ENCODE data around the gene NFIX.
"Not testable (repeated sequence)": the region's sequence is repeated elsewhere in the genome, so short reads cannot be mapped to it uniquely, and the experiment has no call there.

NFIX gene

DNA sequence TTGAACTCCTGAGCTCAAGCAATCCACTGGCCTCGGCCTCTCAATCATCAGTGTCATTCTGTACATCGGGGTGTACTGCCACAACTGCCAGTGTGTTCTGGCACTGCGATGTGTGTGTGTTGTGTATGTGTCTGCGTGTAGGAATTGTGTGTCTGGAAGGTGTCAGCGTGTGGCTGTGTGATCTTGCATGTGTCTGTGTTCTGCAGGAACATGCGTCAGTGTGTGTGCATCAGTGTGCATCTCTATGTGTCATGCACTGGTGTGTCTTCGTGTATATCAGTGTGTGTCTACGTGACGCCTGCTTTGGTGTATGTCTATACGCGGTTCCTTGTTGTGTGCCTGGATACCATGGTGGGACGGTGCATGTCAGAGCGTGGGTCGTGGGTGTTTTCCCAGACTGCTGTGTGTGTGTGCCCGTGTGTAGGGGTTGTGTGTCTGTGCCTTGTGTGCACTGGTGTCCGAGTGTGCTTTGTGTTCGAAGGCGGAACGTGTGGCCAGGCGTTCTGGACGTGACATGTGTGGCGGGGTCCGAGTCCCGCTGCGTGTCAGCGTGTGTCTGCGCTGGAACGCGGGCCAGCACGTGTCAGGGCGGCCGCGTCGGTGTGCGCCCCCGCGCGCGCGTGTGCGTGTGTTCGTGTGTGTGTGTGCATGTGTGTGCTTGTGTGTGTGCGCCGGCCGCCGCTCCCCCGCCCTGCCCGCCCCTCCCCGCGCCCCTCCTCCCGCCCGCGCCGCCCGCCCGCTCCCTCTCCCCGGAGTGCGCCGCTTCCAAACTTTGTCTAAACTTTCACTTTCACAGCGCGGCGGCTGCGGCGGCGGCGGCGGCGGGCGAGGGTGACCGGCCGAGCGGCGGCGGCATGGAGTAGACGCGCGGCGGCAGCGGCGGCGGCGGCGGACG, at the start of gene NFIX:
TSS of gene NFIX (plus strand) at position 775 of the 895 bp plus-strand sequence. CDS start 363 bp downstream, outside the sequence.
- peak; percentile 74 to 89 (median 81) for DNase-seq

DNA sequence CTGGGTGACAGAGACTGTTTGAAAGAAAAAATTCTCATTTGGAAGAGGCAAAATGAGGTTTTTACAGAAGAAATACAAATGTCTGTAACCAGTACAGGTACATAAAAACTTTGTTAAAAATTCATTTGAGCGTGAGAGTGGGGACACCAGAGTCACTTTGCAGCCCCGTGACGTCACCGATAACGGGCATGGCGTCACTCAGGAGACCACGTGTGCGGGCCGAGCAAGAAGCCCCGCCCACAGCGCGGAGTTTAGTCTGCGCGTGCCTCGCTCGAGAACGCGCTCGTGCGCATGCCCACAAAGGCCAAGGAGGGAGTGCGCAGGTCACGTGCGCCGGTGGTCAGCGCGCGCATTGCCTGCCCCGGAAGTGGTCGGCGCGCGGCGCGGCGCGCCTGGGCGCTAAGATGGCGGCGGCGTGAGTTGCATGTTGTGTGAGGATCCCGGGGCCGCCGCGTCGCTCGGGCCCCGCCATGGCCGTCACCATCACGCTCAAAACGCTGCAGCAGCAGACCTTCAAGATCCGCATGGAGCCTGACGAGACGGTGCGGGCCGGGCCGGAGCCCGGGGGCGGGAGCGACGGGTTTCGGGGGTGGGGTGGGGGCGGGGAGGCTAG, 49.7 kb upstream of the NFIX start, which contains the start of gene RAD23A:
TSS of gene RAD23A (plus strand) at position 384 of the 613 bp plus-strand sequence. CDS start at position 471, 87 bp downstream.
- DNase-seq, result peak; percentile 100

DNA sequence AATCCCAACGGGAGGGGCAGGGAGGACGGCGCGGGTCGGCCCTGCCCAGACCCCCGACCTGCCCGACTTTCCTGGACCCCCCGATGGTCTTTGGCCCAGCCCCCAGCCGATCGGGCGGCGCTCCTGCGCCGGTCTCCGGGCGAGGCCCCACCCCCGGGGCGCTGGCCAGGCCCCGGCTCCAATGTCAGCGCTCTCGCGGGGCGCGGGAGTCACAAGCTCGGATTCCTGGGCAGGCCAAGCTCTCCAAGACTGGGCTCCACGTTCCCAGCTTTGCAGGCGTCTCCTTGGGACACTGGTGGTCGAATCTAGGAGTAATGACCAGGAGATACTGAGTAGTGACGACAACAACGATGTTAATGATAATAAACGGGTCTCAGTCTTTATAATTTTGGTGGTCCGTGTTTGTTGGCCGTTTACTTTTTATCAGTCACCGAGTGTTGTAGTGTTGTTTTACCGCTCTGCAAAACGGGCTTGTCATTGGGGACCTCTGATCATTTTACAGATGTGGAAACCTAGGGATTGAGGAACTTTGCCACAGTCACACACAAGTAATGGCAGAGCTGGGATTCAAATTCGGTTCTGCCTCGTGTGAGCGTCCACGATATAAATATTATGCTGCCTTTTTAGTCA, 49.1 kb upstream of the NFIX start:
- DNase-seq, result peak; percentile 74 to 88 (median 77)

GRCh38 chr19:12946731-12947496, 48.4 kb upstream of the NFIX start:
- no peak for DNase-seq

DNA sequence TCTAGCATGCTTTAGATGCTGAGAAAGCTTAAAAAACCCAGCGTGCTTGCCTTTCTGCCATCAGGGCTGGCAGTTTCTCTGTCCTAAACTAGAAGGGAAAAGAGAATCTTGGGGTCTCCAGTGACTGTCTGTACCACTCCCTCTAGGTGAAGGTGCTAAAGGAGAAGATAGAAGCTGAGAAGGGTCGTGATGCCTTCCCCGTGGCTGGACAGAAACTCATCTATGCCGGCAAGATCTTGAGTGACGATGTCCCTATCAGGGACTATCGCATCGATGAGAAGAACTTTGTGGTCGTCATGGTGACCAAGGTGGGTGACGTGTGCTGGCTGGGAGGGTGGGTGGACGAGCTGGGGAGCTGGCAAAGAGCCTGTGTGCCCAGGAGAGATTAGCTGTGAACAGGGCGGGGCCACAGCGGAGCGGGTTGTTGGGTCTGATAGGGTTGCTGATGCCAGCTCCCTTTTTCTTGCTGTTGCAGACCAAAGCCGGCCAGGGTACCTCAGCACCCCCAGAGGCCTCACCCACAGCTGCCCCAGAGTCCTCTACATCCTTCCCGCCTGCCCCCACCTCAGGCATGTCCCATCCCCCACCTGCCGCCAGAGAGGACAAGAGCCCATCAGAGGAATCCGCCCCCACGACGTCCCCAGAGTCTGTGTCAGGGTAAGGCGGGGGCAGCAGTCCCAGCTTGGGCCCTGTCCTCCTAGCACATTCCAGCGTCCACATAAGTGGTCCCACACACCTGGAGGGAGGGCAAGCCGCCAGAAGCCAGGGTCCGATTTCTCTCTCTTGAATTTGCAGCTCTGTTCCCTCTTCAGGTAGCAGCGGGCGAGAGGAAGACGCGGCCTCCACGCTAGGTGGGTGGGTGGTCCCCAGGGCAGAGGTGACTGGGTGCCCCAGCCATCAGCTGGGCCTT, 47.3 kb upstream of the NFIX start:
- DNase-seq, result no peak

DNA sequence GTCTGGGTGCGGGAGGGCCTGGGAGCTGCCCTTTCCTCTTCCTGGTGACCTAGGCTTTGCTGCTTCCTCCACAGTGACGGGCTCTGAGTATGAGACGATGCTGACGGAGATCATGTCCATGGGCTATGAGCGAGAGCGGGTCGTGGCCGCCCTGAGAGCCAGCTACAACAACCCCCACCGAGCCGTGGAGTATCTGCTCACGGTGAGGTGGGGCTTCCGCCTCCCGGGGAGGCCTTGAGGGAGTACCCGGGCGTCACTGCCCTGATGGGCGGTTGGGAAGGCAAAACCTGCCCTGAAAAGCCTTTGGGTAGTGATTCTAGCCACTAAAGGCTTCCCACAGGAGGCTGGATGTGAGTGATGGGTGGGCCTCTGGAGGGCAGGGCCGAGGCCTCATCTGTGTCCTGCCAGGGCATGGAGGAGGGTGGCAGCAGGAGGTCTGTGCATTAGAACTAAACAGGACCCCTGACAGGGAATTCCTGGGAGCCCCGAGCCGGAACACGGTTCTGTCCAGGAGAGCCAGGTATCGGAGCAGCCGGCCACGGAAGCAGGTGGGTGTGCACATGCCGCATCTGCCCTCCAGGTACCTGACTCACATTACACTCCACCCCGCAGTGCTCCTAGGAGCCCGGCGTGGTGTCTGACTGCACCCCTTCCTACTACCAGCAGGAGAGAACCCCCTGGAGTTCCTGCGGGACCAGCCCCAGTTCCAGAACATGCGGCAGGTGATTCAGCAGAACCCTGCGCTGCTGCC, 46.5 kb upstream of the NFIX start:
- no peak for DNase-seq

- DNase-seq, result no peak
These were observed 45.7 kb upstream of the NFIX start for GRCh38 chr19:12949363-12950283.

GRCh38 chr19:12952050-12952449, 43.2 kb upstream of the NFIX start:
- DNase-seq, result not testable (repeated sequence)

DNA sequence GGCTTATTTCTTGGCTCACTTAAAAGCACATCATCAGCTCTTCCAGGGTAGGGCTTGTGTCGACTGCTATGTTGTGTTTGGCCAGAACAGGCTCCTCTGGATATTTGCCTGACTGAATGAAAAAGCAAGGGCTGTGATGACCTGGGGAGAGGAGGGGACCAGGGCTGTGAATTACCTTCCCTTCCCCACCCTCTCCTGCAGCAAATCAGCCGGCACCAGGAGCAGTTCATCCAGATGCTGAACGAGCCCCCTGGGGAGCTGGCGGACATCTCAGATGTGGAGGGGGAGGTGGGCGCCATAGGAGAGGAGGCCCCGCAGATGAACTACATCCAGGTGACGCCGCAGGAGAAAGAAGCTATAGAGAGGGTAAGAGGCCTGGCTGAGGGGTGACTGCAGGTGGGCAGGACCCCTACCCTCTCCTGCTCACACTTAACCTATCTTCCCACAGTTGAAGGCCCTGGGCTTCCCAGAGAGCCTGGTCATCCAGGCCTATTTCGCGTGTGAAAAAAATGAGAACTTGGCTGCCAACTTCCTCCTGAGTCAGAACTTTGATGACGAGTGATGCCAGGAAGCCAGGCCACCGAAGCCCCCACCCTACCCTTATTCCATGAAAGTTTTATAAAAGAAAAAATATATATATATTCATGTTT, 42.7 kb upstream of the NFIX start:
- peak; percentile 84 to 92 (median 89) for DNase-seq

DNA sequence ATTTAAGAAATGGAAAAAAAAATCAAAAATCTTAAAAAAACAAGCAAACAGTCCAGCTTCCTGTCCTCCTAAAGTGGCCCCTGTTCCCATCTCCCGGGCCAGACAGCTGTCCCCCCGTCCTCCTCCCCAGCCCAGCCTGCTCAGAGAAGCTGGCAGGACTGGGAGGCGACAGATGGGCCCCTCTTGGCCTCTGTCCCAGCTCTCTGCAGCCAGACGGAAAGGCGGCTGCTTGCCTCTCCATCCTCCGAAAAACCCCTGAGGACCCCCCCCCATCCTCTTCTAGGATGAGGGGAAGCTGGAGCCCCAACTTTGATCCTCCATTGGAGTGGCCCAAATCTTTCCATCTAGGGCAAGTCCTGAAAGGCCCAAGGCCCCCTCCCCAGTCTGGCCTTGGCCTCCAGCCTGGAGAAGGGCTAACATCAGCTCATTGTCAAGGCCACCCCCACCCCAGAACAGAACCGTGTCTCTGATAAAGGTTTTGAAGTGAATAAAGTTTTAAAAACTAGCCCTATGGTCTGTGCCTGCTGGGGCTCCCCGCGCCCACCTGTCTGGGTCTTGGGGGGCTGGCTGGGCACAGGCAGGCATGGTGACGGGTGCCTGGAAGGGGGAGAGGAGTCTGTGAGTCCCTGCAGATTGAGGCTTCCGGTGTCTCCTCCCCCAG, 42.0 kb upstream of the NFIX start:
- no peak for DNase-seq

GRCh38 chr19:12953799-12954611, 41.3 kb upstream of the NFIX start:
- DNase-seq, result peak; percentile 41 to 70 (median 56)

- no peak for DNase-seq
These were observed 40.7 kb upstream of the NFIX start for GRCh38 chr19:12954612-12954962.

DNA sequence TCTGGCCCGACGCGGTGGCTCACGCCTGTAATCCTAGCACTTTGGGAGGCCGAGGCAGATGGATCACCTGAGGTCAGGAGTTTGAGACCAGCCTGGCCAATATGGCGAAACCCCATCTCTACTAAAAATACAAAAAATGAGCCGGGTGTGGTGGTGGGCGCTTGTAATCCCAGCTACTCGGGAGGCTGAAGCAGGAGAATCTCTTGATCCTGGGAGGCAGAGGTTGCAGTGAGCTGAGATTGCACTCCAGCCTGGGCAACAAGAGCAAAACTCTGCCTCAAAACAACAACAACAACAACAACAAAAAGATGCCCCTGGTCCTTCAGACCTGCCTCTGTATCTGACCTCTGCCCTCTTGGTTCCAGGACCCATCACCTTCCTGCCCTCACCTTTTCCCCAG, 39.7 kb upstream of the NFIX start:
- not testable (repeated sequence) for DNase-seq

- DNase-seq, result no peak
These were observed 39.3 kb upstream of the NFIX start for GRCh38 chr19:12955996-12956395.

DNA sequence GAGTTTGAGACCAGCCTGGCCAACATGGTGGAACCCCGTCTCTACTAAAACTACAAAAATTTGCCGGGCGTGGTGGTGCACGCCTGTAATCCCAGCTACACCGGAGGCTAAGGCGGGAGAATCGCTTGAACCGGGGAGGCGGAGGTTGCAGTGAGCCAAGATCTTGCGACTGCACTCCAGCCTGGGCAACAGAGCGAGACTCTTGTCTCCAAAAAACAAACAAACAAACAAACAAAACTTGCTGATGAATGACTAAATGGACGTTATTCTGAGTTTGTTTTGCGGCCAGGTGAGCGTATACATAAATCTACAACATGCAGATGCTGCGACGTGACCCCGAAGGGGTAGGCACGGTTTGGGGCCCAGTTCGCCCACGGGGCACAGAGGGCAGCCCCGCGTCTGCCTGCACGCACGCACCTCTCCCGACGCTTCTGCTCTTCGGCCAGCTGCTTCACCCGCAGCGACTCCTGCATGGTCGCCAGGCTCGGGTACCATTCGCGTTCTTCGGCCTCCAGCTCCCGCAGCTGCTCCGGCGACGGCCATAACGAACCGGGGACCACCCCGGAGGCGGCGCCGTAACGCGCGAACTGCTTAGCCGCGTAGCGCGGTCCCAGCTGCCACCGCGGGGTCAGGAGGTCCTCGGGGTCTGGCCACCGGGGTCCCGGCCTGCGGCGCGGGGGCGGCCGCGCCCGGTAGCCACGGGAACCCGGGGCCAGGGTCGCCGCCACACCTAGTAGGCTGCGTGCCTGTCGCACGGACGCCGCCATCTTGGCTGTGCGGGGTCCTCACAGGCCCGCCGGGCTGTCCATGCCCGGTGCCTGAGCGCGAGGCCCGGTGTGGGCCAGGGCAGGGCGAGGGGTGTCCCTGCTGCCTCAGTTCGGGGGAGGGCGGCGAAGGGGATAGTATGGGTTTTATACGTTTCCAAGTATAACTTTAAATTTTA, 38.6 kb upstream of the NFIX start, which contains the start of gene GADD45GIP1:
TSS of gene GADD45GIP1 (minus strand) at position 778 of the 943 bp plus-strand sequence. CDS start at position 767, 11 bp downstream.
- peak; percentile 76 to 92 (median 85) for DNase-seq

DNA sequence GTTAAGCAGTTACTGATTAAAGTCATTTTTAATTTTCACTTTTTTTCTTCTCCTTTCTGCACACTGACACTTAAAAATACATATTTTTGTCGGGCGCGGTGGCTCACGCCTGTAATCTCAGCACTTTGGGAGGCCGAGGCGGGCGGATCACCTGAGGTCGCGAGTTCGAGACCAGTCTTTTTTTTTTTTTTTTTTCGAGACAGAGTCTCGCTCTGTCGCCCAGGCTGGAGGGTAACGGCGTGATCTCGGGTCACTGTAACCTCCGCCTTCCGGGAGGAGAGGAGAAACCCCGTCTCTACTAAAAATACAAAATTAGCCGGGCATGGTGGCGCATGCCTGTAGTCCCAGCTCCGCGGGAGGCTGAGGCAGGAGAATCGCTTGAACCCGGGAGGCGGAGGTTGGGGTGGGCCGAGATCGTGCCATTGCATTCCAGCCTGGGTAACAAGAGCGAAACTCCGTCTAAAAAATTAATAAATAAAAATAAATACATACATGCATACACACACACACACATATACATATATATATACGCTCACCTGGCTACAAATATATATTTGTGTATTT, 37.8 kb upstream of the NFIX start:
- DNase-seq, result peak in 1 of 3 donors; percentile 23
